ENCODE results near the gene MAP10. TPM values are rescaled to one million over a fixed set of nuclear protein-coding genes. Genes with fewer than 3 reads are reported as not detected.
"Not testable (repeated sequence)": the region's sequence is repeated elsewhere in the genome, so short reads cannot be mapped to it uniquely, and the experiment has no call there.

MAP10 gene
- total RNA-seq, 1 donor from 2014 or later = 3.2 TPM

DNA sequence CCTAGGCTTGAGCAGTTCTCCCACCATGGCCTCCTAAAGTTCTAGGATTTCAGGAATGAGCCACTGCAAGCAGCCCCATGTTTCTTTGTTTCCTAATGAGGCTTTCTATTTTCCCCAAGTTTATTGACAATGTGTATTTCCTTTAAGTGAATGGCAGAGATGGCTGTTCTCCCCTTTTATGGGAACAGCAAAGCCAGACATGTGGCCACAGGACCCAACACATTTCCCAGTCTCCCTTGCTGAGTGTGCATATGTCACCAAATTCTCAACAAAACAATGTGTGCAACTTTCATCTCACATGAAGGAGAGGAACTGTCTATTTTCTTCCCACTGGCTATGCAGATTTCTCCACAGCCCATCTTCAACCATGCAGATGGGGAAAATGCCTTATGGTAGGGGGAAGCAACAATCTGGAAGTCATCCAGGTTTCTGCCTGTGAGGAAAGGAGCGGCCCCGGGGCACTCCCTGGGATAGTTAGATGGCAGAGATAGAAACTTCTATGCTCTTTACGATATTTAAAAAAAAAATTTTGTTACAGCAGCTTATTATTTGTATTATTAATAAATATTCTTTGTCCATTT is 28.6 kb upstream of the MAP10 start:
- TF ChIP-seq, protein P1, sequence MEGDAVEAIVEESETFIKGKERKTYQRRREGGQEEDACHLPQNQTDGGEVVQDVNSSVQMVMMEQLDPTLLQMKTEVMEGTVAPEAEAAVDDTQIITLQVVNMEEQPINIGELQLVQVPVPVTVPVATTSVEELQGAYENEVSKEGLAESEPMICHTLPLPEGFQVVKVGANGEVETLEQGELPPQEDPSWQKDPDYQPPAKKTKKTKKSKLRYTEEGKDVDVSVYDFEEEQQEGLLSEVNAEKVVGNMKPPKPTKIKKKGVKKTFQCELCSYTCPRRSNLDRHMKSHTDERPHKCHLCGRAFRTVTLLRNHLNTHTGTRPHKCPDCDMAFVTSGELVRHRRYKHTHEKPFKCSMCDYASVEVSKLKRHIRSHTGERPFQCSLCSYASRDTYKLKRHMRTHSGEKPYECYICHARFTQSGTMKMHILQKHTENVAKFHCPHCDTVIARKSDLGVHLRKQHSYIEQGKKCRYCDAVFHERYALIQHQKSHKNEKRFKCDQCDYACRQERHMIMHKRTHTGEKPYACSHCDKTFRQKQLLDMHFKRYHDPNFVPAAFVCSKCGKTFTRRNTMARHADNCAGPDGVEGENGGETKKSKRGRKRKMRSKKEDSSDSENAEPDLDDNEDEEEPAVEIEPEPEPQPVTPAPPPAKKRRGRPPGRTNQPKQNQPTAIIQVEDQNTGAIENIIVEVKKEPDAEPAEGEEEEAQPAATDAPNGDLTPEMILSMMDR (IDR thresholded peaks at IDR 0.05; ENCODE audit: borderline replicate concordance) = no peak
- Histone ChIP-seq H3K36me3 (no peaks in the 10 kb centered on the region), H3K27me3 (ENCODE audit: low read depth) (no peaks in the 10 kb centered on the region), H3K4me1 (no peaks in the 10 kb centered on the region), H3K27ac (replicated peaks) (no peak overlapping the region), H3K4me3 (no peak overlapping the region), H3K9me3 (replicated peaks) (no peaks in the 10 kb centered on the region)
- intact Hi-C loops (cut with micrococcal nuclease) = loop anchor here (10.0 kb wide), 1 partner anchor 58 kb away; no protein-coding TSS in a partner anchor
- DNase-seq = no peak

GRCh38 chr1:232780354-232780753 is 24.9 kb upstream of the MAP10 start:
- H3K9me3 ChIP-seq (replicated peaks) = no peaks in the 10 kb centered on the region
- H3K36me3 ChIP-seq = no peaks in the 10 kb centered on the region
- no peak overlapping the region for H3K27ac ChIP-seq (replicated peaks)
- TF ChIP-seq, protein P1 (IDR thresholded peaks at IDR 0.05; ENCODE audit: borderline replicate concordance) = no peak
- no peak overlapping the region for H3K4me3 ChIP-seq
- intact Hi-C loops (cut with micrococcal nuclease) = no loop called here
- H3K27me3 ChIP-seq (ENCODE audit: low read depth) = no peaks in the 10 kb centered on the region
- H3K4me1 ChIP-seq = no peaks in the 10 kb centered on the region
- DNase-seq = no peak

DNA sequence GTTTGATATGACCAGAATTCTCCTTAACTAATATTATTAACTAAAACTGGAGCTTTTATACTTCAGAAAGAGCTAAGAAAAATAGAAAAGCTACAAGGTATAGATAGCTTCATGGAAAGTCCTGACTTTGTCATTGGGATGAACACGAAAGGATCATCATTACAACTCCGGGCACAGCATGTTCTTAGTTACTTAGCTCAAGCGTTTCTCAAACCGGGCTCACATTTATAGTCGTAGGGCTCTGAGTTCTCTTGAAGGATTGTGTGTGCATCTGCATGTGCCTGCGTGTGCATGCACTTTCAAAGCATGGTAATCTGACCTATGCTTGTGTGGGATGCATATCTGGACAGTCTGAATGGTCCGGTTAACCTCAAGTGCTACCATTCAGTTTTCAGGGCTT is 20.4 kb upstream of the MAP10 start:
- no peak overlapping the region for H3K27ac ChIP-seq (replicated peaks)
- H3K4me1 ChIP-seq = no peaks in the 10 kb centered on the region
- H3K4me3 ChIP-seq = no peak overlapping the region
- DNase-seq = no peak
- TF ChIP-seq, protein P1 (IDR thresholded peaks at IDR 0.05; ENCODE audit: borderline replicate concordance) = no peak
- H3K36me3 ChIP-seq = no peaks in the 10 kb centered on the region
- no peaks in the 10 kb centered on the region for H3K9me3 ChIP-seq (replicated peaks)
- no peaks in the 10 kb centered on the region for H3K27me3 ChIP-seq (ENCODE audit: low read depth)
- intact Hi-C loops (cut with micrococcal nuclease) = no loop called here

DNA sequence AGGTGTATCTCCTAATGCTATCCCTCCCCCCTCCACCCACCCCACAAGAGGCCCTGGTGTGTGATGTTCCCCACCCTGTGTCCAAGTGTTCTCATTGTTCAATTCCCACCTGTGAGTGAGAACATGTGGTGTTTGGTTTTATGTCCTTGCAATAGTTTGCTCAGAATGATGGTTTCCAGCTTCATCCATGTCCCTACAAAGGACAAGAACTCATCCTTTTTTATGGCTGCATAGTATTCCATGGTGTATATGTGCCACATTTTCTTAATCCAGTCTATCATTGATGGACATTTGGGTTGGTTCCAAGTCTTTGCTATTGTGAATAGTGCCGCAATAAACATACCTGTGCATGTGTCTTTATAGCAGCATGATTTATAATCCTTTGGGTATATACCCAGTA is 19.6 kb upstream of the MAP10 start:
- H3K36me3 ChIP-seq; H3K4me1 ChIP-seq; DNase-seq; intact Hi-C loops (cut with micrococcal nuclease); H3K4me3 ChIP-seq; H3K9me3 ChIP-seq (replicated peaks); H3K27ac ChIP-seq (replicated peaks); H3K27me3 ChIP-seq (ENCODE audit: low read depth): not testable (repeated sequence)

- H3K27ac ChIP-seq (replicated peaks) = no peak overlapping the region
- no peaks in the 10 kb centered on the region for H3K4me1 ChIP-seq
- no peaks in the 10 kb centered on the region for H3K36me3 ChIP-seq
- H3K4me3 ChIP-seq = no peak overlapping the region
- intact Hi-C loops (cut with micrococcal nuclease) = no loop called here
- TF ChIP-seq, protein P1 (IDR thresholded peaks at IDR 0.05; ENCODE audit: borderline replicate concordance) = no peak
- DNase-seq = no peak
- H3K9me3 ChIP-seq (replicated peaks) = no peaks in the 10 kb centered on the region
- H3K27me3 ChIP-seq (ENCODE audit: low read depth) = no peaks in the 10 kb centered on the region
Observed at GRCh38 chr1:232786845-232787455, 18.3 kb upstream of the MAP10 start.

DNA sequence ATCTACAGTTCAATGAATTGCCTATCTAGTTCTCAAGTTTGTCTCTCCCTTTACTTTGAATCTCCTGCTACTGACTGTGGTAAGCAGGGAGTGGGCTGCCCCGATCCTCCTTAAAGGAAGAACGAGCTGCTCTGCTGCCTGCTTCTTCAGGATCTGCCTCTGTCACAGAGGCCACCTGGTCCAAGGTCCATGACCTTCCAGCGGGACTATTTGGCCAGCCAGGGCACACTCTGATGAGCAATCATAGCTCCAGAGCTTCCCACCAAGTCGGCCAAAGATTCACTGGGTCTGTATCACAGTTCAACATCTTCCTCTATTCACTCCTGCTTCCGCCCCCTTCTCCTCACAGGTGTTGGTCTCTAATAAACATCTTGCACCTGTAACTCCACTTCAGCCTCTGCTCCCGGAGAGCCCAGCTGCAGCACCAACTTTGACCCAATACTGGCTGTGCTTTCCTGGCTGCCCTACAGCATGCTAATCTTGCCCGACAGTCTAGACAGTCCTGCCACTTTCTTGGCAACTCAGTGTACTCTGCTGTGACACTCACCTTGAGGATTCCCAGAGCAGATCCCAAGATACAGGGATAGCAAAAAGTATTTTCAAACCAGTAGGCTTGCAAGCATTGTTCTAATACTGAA is 16.9 kb upstream of the MAP10 start:
- H3K27ac ChIP-seq (replicated peaks) = no peak overlapping the region
- no peaks in the 10 kb centered on the region for H3K36me3 ChIP-seq
- no peak overlapping the region for H3K4me3 ChIP-seq
- TF ChIP-seq, protein P1 (IDR thresholded peaks at IDR 0.05; ENCODE audit: borderline replicate concordance) = no peak
- DNase-seq = no peak
- H3K9me3 ChIP-seq (replicated peaks) = no peaks in the 10 kb centered on the region
- H3K27me3 ChIP-seq (ENCODE audit: low read depth) = no peaks in the 10 kb centered on the region
- intact Hi-C loops (cut with micrococcal nuclease) = no loop called here
- peaks cover under 1% of the 10 kb centered on the region for H3K4me1 ChIP-seq

All from left ventricle myocardium inferior (tissue), 1 donor.